ENCODE data around the gene PRRX2.

PRRX2 gene

GRCh38 chr9:129637102-129637501 lies 28.3 kb upstream of the PRRX2 start:
- no peak for DNase-seq (ENCODE audit: low read depth in 2 of 2)
- H3K4me3 ChIP-seq (replicated peaks in 1 of 2; ENCODE audit: low read depth in 2 of 2, low read length in 2 of 2) = no peak overlapping the region
- TF ChIP-seq CTCF (IDR thresholded peaks at IDR 0.05; ENCODE audit: low read depth, low read length) = no peak

- TF ChIP-seq CTCF (IDR thresholded peaks at IDR 0.05; ENCODE audit: low read depth, low read length) = no peak
- DNase-seq (ENCODE audit: low read depth in 2 of 2) = no peak
- no peak overlapping the region for H3K4me3 ChIP-seq (replicated peaks in 1 of 2; ENCODE audit: low read depth in 2 of 2, low read length in 2 of 2)
These were observed 27.6 kb upstream of the PRRX2 start for GRCh38 chr9:129637673-129638439.

GRCh38 chr9:129639034-129639630 lies 26.3 kb upstream of the PRRX2 start:
- DNase-seq (ENCODE audit: low read depth in 2 of 2) = no peak
- H3K4me3 ChIP-seq (replicated peaks in 1 of 2; ENCODE audit: low read depth in 2 of 2, low read length in 2 of 2) = no peak overlapping the region
- no peak for TF ChIP-seq CTCF (IDR thresholded peaks at IDR 0.05; ENCODE audit: low read depth, low read length)

- H3K4me3 ChIP-seq (replicated peaks in 1 of 2; ENCODE audit: low read depth in 2 of 2, low read length in 2 of 2) = no peak overlapping the region
- no peak for TF ChIP-seq CTCF (IDR thresholded peaks at IDR 0.05; ENCODE audit: low read depth, low read length)
- DNase-seq (ENCODE audit: low read depth in 2 of 2) = no peak
These were observed 25.7 kb upstream of the PRRX2 start for GRCh38 chr9:129639756-129640085.

- TF ChIP-seq CTCF (IDR thresholded peaks at IDR 0.05; ENCODE audit: low read depth, low read length) = no peak
- peak overlapping the region; percentile 98 to 100 for H3K4me3 ChIP-seq (replicated peaks in 1 of 2; ENCODE audit: low read depth in 2 of 2, low read length in 2 of 2)
- DNase-seq (ENCODE audit: low read depth in 2 of 2) = peak in 1 of 2 donors; percentile 45
These were observed 25.2 kb upstream of the PRRX2 start for GRCh38 chr9:129640086-129640870.

GRCh38 chr9:129640871-129641749 lies 24.3 kb upstream of the PRRX2 start:
- TF ChIP-seq CTCF (IDR thresholded peaks at IDR 0.05; ENCODE audit: low read depth, low read length) = no peak
- no peak for DNase-seq (ENCODE audit: low read depth in 2 of 2)

More at GRCh38 chr9:129640871-129641749, 24.3 kb upstream of the PRRX2 start:
- H3K4me3 ChIP-seq (replicated peaks in 1 of 2; ENCODE audit: low read depth in 2 of 2, low read length in 2 of 2) = peak overlapping the region; percentile 98 to 100
